ENCODE data around the gene NFATC3.

DNA sequence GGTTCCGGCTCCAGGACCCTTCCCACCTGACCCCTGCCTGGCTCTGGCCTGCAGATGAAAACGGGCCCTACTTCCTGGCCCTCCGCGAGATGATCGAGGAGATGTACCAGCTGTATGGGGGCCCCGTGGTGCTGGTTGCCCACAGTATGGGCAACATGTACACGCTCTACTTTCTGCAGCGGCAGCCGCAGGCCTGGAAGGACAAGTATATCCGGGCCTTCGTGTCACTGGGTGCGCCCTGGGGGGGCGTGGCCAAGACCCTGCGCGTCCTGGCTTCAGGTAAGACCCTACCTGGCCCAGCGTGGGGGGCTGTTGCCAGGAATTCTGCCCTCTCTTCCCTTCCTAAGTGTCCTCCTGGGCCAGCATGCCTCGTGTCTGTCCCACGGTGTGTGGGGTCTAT, 170.5 kb downstream of the NFATC3 start:
- TF ChIP-seq, protein P1, sequence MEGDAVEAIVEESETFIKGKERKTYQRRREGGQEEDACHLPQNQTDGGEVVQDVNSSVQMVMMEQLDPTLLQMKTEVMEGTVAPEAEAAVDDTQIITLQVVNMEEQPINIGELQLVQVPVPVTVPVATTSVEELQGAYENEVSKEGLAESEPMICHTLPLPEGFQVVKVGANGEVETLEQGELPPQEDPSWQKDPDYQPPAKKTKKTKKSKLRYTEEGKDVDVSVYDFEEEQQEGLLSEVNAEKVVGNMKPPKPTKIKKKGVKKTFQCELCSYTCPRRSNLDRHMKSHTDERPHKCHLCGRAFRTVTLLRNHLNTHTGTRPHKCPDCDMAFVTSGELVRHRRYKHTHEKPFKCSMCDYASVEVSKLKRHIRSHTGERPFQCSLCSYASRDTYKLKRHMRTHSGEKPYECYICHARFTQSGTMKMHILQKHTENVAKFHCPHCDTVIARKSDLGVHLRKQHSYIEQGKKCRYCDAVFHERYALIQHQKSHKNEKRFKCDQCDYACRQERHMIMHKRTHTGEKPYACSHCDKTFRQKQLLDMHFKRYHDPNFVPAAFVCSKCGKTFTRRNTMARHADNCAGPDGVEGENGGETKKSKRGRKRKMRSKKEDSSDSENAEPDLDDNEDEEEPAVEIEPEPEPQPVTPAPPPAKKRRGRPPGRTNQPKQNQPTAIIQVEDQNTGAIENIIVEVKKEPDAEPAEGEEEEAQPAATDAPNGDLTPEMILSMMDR (IDR thresholded peaks at IDR 0.05; ENCODE audit: low read depth, low read length, missing input control) = no peak
- TF ChIP-seq SP1 (IDR thresholded peaks at IDR 0.05) (no peak), GABPA (IDR thresholded peaks at IDR 0.05 in 1 of 2, conservative IDR thresholded peaks at IDR 0.05 in 1 of 2) (no peak), TAF1 (conservative IDR thresholded peaks at IDR 0.05) (no peak), JUND (IDR thresholded peaks at IDR 0.05) (no peak), FOXA1 (IDR thresholded peaks at IDR 0.05) (no peak), RXRA (IDR thresholded peaks at IDR 0.05) (no peak)
- TF ChIP-seq, protein P2, sequence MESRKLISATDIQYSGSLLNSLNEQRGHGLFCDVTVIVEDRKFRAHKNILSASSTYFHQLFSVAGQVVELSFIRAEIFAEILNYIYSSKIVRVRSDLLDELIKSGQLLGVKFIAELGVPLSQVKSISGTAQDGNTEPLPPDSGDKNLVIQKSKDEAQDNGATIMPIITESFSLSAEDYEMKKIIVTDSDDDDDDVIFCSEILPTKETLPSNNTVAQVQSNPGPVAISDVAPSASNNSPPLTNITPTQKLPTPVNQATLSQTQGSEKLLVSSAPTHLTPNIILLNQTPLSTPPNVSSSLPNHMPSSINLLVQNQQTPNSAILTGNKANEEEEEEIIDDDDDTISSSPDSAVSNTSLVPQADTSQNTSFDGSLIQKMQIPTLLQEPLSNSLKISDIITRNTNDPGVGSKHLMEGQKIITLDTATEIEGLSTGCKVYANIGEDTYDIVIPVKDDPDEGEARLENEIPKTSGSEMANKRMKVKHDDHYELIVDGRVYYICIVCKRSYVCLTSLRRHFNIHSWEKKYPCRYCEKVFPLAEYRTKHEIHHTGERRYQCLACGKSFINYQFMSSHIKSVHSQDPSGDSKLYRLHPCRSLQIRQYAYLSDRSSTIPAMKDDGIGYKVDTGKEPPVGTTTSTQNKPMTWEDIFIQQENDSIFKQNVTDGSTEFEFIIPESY (IDR thresholded peaks at IDR 0.05) = no peak
- TF ChIP-seq, protein P3, sequence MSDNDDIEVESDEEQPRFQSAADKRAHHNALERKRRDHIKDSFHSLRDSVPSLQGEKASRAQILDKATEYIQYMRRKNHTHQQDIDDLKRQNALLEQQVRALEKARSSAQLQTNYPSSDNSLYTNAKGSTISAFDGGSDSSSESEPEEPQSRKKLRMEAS (IDR thresholded peaks at IDR 0.05) = no peak
- TF ChIP-seq, protein P4, sequence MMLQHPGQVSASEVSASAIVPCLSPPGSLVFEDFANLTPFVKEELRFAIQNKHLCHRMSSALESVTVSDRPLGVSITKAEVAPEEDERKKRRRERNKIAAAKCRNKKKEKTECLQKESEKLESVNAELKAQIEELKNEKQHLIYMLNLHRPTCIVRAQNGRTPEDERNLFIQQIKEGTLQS (IDR thresholded peaks at IDR 0.05) = no peak
- TF ChIP-seq, protein P5, sequence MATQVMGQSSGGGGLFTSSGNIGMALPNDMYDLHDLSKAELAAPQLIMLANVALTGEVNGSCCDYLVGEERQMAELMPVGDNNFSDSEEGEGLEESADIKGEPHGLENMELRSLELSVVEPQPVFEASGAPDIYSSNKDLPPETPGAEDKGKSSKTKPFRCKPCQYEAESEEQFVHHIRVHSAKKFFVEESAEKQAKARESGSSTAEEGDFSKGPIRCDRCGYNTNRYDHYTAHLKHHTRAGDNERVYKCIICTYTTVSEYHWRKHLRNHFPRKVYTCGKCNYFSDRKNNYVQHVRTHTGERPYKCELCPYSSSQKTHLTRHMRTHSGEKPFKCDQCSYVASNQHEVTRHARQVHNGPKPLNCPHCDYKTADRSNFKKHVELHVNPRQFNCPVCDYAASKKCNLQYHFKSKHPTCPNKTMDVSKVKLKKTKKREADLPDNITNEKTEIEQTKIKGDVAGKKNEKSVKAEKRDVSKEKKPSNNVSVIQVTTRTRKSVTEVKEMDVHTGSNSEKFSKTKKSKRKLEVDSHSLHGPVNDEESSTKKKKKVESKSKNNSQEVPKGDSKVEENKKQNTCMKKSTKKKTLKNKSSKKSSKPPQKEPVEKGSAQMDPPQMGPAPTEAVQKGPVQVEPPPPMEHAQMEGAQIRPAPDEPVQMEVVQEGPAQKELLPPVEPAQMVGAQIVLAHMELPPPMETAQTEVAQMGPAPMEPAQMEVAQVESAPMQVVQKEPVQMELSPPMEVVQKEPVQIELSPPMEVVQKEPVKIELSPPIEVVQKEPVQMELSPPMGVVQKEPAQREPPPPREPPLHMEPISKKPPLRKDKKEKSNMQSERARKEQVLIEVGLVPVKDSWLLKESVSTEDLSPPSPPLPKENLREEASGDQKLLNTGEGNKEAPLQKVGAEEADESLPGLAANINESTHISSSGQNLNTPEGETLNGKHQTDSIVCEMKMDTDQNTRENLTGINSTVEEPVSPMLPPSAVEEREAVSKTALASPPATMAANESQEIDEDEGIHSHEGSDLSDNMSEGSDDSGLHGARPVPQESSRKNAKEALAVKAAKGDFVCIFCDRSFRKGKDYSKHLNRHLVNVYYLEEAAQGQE (IDR thresholded peaks at IDR 0.05) = no peak

Measured in liver (tissue), 3 donors.